Globus pallidus (tissue), 1 donor: ENCODE data around the gene ARMH4.
A peak's percentile ranks its signal among the peaks of the same experiment; 100 is the strongest.

Source experiments
- DNase-seq: peaks from one replicate; pipeline ENCODE4 v3.0.0-alpha.2; 2015; ENCODE audit warnings: low spot score

Gene ARMH4

DNA sequence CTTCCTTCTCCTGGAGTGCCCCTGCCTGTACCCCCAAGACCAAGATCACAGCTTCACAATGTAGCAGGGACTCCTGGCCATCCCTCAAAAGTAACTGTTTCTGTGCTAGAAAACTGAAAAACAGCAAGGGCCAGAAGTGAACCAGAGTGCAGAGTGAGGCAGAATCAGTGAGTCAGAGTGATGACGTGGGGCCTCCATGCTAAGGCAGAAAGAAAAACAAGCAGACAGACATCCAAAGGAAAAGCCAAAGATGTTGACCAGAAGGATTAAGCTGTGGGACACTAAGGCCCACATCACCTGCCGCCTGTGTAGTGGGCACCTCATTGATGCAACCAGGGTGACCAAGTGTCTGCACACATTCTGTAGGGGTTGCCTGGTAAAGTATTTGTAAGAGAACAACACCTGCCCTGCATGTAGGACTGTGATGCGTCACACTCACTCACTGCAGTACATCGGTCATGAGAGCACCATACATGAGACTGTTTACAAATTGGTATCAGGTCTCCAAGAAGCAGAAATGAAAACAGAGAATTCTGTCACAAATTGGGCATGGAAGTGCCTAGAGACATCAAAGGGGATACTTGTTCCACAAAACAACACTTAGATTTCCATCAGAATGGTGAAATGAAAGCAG lies 51.2 kb downstream of the ARMH4 start:
- DNase-seq = no peak

GRCh38 chr14:58099682-58100081 lies 52.3 kb downstream of the ARMH4 start:
- DNase-seq = no peak

- DNase-seq = no peak
Measured at GRCh38 chr14:58098507-58098906, 53.5 kb downstream of the ARMH4 start.

DNA sequence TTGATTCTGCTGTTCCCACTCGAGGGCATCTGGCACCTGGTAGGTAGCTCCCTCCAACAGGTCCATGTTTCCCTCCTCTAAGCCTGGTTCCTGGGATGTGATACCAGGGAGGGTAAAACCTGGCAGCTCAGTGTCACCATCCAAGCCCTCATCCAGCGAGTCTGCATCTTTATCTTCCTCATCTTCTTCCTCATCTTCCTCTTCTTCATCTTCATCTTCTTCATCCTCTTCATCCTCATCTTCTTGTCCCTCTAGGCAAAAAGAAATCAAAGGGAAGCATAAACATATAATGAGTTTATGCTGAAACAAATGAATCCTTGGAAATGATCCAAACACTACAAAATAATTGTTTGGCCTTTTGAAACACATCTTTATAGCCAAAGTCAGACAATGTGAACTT lies 55.3 kb downstream of the ARMH4 start:
- DNase-seq = no peak

GRCh38 chr14:58091883-58092630 lies 60.0 kb downstream of the ARMH4 start:
- no peak for DNase-seq

DNA sequence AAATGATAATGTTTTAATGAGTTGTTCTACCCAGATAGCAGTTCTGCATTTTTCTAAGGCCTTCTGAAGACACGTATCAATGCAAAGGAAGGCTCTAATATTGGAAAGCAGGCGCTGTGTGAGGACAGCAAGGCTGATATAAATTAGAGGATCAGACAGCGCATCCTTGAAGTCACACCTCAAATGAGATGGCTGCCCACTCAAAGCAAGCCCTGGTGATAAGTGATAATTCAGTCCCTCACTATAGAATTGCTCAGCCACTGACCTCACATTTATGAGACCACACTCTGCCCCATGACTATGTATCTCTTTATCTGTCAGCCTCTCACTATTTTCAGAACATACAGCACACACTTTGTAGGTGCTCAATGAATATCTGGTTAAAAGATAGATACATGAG lies 62.4 kb downstream of the ARMH4 start:
- DNase-seq = no peak

DNA sequence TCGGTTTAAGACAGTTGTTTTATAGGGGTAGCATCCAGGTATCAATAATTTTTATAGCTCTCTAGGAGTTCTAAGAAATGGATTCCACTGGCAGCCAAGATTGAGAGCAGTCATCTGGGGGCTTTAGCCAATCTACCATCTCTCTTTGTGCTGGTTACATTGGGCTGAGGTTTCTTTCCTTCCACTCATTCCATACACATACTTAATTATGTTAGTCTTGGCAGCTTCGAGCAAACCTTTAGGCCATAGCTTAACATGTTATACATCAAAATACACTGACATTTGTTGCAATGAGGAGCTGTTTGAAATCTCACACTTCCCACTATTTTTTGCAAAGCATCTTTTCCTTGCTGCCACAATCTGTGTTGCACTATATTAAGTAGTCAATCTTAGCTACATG lies 63.1 kb downstream of the ARMH4 start:
- no peak for DNase-seq

- no peak for DNase-seq
Measured at GRCh38 chr14:58085877-58086276, 66.1 kb downstream of the ARMH4 start.

DNA sequence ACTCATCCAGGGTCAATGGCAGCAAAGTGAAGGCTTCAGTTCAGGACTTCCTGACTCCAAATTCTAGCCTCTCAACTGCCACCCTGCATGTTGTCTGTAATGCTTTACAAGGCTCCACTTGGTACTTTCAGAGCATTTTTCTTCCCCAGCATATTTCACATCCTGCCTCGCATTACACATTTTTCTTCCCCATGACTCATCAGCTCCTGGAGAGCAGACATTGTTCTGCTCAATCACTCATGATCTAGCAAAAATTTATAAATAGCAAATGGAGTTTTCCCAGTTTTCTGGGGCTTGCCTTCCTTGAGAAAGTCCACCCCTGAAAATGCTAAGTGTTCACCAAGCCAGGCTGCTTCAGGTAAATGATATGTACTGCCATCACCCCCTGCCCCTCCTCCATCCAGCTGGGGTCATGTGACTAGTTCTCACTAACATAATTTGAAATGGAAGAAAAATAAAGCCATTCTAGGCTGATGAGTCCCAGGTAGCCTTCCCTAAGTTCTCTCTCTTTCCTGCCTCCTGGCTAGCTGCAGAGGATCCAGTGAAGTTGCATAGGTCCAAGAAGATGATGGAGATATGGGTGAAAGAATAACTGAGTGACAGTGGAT lies 69.4 kb downstream of the ARMH4 start:
- no peak for DNase-seq

- no peak for DNase-seq
Measured at GRCh38 chr14:58082011-58082410, 70.0 kb downstream of the ARMH4 start.

DNA sequence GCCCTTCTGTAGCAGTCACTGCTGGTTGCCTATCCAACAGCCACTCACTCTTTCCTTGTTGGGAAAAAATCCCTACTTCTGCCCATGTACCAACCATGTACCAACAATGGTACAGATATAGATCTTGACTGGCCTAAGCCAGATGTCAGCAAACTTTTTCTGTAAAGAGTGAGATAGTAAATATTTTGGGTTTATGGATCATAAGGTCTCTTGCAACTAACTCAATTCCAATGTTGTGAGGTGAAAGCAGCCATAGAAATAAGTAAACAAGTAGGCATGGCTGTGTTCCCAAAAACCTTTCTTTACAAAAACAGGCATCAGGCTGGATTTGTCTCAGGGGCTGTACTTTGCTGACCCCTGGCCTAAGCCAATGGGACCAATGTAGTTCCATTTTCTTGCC lies 73.5 kb downstream of the ARMH4 start:
- DNase-seq = no peak

DNA sequence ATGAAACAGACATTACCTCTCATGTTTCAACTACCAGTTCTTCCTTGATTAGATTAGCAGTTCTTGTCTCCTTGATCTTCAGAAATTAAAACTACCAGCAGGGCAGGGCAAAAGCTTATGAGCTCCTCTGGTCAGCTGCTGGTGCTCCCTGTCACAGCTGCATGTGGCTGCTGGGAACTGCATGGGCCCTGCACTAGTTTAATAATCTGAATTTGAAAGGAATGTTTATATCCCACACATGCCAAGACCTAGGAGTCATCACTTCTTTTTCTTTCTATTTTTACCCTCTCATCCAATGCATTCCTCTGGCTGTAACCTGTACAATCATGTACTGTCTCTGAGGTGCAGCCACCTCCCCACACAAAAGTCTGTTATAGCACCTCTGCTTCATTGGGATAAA lies 73.9 kb downstream of the ARMH4 start:
- DNase-seq = no peak

DNA sequence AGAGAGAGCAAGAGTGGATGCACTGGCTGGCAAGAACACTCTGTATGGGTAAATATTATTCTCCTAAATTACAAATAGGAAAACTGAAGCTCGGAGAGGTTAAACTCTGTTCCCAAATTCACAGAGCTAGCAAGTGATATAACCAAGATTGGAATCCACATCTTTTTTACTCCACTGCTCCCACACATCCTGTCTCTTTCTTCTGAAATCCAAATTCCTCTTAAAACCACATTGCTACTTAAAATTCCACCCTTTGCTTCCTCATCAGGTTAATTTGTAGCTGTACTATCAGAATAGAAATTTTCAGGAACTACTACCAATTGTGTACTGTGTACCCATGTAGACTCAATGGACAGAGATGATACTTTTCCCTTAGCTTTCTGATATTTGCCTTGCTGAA lies 74.4 kb downstream of the ARMH4 start:
- no peak for DNase-seq

GRCh38 chr14:58073516-58073915 lies 78.5 kb downstream of the ARMH4 start:
- DNase-seq = no peak

DNA sequence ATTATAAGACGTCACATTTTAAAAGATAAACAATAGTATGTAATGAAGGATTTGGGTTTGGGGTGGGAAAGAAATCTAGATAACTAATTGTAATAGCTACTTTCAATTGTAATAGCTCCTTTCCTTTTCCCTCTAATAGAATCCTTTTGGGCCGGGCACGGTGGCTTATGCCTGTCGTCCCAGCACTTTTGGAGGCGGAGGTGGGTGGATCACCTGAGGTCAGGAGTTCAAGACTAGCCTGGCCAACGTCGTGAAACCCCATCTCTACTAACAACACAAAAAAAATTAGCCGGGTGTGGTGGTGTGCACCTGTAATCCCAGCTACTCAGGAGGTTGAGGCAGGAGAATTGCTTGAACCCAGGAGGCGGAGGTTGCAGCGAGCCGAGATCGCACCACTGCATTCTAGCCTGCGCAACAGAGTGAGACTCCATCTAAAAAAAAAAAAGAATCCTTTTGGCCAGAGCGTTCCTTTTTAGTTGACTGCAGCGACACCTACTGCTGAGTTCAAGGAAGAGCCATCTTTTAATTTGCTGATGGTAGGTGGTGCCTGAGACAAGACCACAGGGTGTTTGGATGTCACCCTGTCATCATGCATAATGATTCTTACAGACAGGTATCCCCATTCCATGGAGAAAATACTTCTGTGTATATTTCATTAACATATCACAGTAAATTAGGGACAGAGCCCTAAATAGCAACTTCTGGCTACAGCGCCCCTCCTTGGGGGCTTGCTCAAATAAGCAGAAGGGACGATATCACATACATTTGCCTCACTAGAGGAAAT lies 79.5 kb downstream of the ARMH4 start:
- peak; percentile 37 for DNase-seq

GRCh38 chr14:58071341-58071740 lies 80.7 kb downstream of the ARMH4 start:
- no peak for DNase-seq

DNA sequence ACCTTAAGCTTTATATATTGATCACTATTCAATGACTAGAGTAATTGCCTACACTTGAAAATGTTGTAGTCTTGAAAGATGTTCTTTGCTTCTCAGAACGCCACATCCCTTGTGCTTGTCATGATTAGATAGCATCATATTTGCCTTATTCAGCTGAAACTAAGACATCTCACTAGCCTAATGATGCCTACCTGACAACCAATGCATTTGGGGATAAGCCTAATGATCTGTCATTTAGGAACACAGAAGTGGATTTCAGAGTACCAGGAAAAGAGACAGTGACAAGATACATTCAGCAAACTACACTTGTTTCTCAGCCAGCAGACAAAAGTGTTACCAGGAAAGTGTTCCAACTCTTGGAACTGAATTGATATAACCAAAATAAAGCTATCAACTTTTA lies 83.7 kb downstream of the ARMH4 start:
- no peak for DNase-seq

DNA sequence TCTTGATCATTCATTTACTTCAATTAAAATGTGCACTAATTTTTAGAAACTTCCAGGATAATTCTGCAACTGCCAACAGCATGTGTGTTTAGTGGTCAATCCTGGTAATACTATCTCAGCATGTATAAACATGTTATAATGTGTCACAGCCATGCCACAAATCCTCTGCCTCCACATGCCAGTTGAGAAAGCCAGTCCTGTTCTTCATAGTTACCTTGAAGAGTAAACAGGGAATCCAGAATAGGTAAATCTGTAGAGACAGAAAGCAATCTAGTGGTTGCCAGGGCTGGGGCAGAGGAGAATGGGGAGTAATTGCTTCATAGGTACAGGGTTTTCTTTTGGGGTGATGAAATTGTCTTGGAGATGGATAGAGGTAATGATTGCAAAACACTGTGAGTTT lies 85.9 kb downstream of the ARMH4 start:
- DNase-seq = no peak

DNA sequence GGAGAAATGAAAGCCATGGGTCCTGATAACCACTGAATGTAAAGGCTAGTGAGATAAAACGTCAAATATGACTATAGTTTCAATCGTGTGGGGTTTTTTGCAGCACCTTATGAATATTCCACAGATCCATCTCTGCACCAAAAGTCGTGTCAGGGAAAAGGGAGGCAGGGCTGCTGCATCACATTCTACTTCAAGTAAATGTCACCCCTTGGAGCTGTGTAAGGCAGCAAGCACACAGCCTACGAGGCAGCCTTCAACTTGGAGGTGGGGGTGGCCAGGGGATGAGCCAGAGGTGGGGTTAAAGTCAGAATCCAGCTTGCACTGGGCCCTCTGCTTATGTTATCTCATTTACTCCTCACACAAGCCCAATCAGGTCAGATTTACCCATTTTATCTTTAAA lies 90.4 kb downstream of the ARMH4 start:
- DNase-seq = no peak

DNA sequence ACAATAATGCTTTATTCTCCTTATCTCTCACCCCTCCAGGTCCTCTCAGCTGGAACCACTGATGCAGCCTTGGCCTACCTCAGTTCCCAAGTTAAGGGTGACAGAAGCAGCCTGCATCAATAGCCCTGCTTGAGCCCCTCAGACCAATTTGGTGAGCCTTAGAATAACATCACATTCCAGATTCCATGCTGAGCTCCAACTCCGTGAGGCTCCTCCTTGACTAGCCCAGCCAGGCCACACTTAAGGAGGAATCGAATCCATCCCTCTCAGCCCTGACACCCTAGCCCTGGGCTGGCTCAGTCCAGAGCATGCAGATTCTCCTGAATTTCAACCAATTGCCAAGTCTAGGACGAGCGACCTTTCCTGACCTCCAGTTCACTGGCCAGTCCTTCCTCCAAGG lies 91.1 kb downstream of the ARMH4 start:
- DNase-seq = no peak

- no peak for DNase-seq
Measured at GRCh38 chr14:58060077-58060476, 91.9 kb downstream of the ARMH4 start.

GRCh38 chr14:58059126-58059525 lies 92.9 kb downstream of the ARMH4 start:
- DNase-seq = no peak

- no peak for DNase-seq
Measured at GRCh38 chr14:58055497-58056010, 96.5 kb downstream of the ARMH4 start.
